ENCODE measurements around the gene CPSF4L. TPM values are rescaled to one million over a fixed set of nuclear protein-coding genes. Genes with fewer than 3 reads are reported as not detected.

Gene CPSF4L
- total RNA-seq, 1 experiment from 2014 or later: not detected

- H3K27ac ChIP-seq (ENCODE audit: low read length): no peak overlapping the region
- DNase-seq (ENCODE audit: low read depth, low spot score): no peak
- in situ Hi-C loops (cut with HindIII; ENCODE audit: low pct_unique_long_range_greater_than_20kb, low sequenced_read_pairs): no loop called here
- H3K9me3 ChIP-seq (ENCODE audit: control insufficient read depth, insufficient read depth, low read depth, low read length): no peaks in the 10 kb centered on the region
- POLR2A ChIA-PET: no interaction called here
- intact Hi-C loops (cut with micrococcal nuclease; ENCODE audit: unreplicated experiment): no loop called here
- no peak overlapping the region for H3K4me3 ChIP-seq (ENCODE audit: low read depth in 2 of 2, low read length in 2 of 2)
- ATAC-seq: no peak
- TF ChIP-seq TCF7L2 (IDR thresholded peaks at IDR 0.05; ENCODE audit: low read depth, low read length) (no peak), POLR2AphosphoS5 (IDR thresholded peaks at IDR 0.05; ENCODE audit: low read depth, low read length) (no peak), SIN3A (IDR thresholded peaks at IDR 0.05; ENCODE audit: borderline replicate concordance, insufficient read depth, low read depth, low read length) (no peak), REST (IDR thresholded peaks at IDR 0.05; ENCODE audit: insufficient read depth in 1 of 2, low read depth in 2 of 2, low read length in 1 of 2) (no peak)
- TF ChIP-seq, protein P1, sequence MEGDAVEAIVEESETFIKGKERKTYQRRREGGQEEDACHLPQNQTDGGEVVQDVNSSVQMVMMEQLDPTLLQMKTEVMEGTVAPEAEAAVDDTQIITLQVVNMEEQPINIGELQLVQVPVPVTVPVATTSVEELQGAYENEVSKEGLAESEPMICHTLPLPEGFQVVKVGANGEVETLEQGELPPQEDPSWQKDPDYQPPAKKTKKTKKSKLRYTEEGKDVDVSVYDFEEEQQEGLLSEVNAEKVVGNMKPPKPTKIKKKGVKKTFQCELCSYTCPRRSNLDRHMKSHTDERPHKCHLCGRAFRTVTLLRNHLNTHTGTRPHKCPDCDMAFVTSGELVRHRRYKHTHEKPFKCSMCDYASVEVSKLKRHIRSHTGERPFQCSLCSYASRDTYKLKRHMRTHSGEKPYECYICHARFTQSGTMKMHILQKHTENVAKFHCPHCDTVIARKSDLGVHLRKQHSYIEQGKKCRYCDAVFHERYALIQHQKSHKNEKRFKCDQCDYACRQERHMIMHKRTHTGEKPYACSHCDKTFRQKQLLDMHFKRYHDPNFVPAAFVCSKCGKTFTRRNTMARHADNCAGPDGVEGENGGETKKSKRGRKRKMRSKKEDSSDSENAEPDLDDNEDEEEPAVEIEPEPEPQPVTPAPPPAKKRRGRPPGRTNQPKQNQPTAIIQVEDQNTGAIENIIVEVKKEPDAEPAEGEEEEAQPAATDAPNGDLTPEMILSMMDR (IDR thresholded peaks at IDR 0.05): no peak
- H3K36me3 ChIP-seq (ENCODE audit: control insufficient read depth, insufficient read depth, low read length): peaks cover 21% of the 10 kb centered on the region
- no peaks in the 10 kb centered on the region for H3K27me3 ChIP-seq (ENCODE audit: control insufficient read depth, insufficient read depth, low read length)
- CTCF ChIA-PET: no interaction called here
- BruUV-seq (replicated peaks): no TSS peak
- no peaks in the 10 kb centered on the region for H3K4me1 ChIP-seq (ENCODE audit: control insufficient read depth, insufficient read depth, low read length)
Observed at GRCh38 chr17:73211745-73212144, 49.9 kb downstream of the CPSF4L start.

DNA sequence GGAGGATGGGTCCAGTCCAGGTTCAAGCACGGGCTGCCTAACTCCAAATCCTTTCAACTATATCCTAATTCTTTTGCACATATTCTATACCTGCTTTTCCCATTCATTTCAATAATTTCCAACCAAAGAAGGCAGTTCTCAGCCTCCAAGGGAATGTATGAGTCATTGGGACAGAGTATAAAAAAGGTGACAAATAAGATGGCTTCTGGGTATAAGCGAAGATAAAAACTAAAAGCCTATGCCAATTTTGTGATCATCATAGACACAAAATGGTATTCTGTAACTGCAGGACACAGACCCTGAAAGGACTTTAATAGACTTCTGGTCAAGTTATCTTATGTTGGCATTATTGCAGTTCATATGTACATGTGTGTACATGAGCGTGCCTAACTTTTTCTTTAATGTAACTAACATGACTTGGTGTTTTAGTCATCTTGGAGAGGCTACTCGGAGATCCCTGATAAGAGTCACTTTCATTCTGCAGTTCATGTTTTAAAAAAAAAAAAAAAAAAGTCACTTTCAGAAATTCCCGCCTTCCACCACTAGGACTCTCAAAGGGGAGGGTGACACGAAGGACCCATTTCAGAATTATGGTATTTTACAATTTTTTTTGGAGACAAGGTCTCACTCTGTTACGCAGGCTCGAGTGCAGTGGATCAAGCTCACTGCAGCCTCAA, 51.5 kb downstream of the CPSF4L start:
- no peaks in the 10 kb centered on the region for H3K27me3 ChIP-seq (ENCODE audit: control insufficient read depth, insufficient read depth, low read length)
- no peaks in the 10 kb centered on the region for H3K4me1 ChIP-seq (ENCODE audit: control insufficient read depth, insufficient read depth, low read length)
- BruUV-seq (replicated peaks): no TSS peak
- no peaks in the 10 kb centered on the region for H3K9me3 ChIP-seq (ENCODE audit: control insufficient read depth, insufficient read depth, low read depth, low read length)
- H3K4me3 ChIP-seq (ENCODE audit: low read depth in 2 of 2, low read length in 2 of 2): no peak overlapping the region
- ChIA-PET CTCF (interaction anchor here (0.5 to 0.7 kb wide), 3 partner anchors 20 to 62 kb away, joined by 4 to 6 read pairs (median 4); no protein-coding TSS in a partner anchor), POLR2A (no interaction called here)
- TF ChIP-seq POLR2AphosphoS5 (IDR thresholded peaks at IDR 0.05; ENCODE audit: low read depth, low read length): no peak
- intact Hi-C loops (cut with micrococcal nuclease; ENCODE audit: unreplicated experiment) (no loop called here), in situ Hi-C loops (cut with HindIII; ENCODE audit: low pct_unique_long_range_greater_than_20kb, low sequenced_read_pairs) (no loop called here)
- H3K36me3 ChIP-seq (ENCODE audit: control insufficient read depth, insufficient read depth, low read length): peaks cover 35% of the 10 kb centered on the region
- H3K27ac ChIP-seq (ENCODE audit: low read length): no peak overlapping the region
- DNase-seq (ENCODE audit: low read depth, low spot score): no peak
- ATAC-seq: no peak

GRCh38 chr17:73209436-73209835, 52.2 kb downstream of the CPSF4L start:
- TF ChIP-seq, protein P1 (IDR thresholded peaks at IDR 0.05): no peak
- intact Hi-C loops (cut with micrococcal nuclease; ENCODE audit: unreplicated experiment) (no loop called here), in situ Hi-C loops (cut with HindIII; ENCODE audit: low pct_unique_long_range_greater_than_20kb, low sequenced_read_pairs) (no loop called here)
- ChIA-PET POLR2A (no interaction called here), CTCF (no interaction called here)
- no peaks in the 10 kb centered on the region for H3K27me3 ChIP-seq (ENCODE audit: control insufficient read depth, insufficient read depth, low read length)
- H3K9me3 ChIP-seq (ENCODE audit: control insufficient read depth, insufficient read depth, low read depth, low read length): no peaks in the 10 kb centered on the region
- no peak overlapping the region for H3K4me3 ChIP-seq (ENCODE audit: low read depth in 2 of 2, low read length in 2 of 2)
- no peak overlapping the region for H3K27ac ChIP-seq (ENCODE audit: low read length)
- ATAC-seq: no peak
- no TSS peak for BruUV-seq (replicated peaks)
- no peaks in the 10 kb centered on the region for H3K4me1 ChIP-seq (ENCODE audit: control insufficient read depth, insufficient read depth, low read length)
- H3K36me3 ChIP-seq (ENCODE audit: control insufficient read depth, insufficient read depth, low read length): peaks cover 36% of the 10 kb centered on the region
- no peak for DNase-seq (ENCODE audit: low read depth, low spot score)

Measured in Panc1 (cell line).